Mesodermal cell (in vitro differentiated cells): ENCODE measurements around the gene WNK2.
"Not testable (repeated sequence)": the region's sequence is repeated elsewhere in the genome, so short reads cannot be mapped to it uniquely, and the experiment has no call there.

Experiments used
- H3K27ac ChIP-seq: 2 replicates; pipeline ENCODE4 v1.7.0; 2013; ENCODE audit warnings: mild to moderate bottlenecking, low read depth, low read length, moderate library complexity; ENCODE audit not compliant: severe bottlenecking
- H3K36me3 ChIP-seq: 2 replicates; pipeline ENCODE4 v1.7.1; 2013; ENCODE audit warnings: mild to moderate bottlenecking, low read length, moderate library complexity; ENCODE audit not compliant: control insufficient read depth, insufficient read depth
- H3K4me1 ChIP-seq: one replicate; pipeline ENCODE4 v1.7.1; 2013; ENCODE audit warnings: mild to moderate bottlenecking, low read length; ENCODE audit not compliant: insufficient read depth, control insufficient read depth, poor library complexity, severe bottlenecking
- H3K4me3 ChIP-seq: 2 replicates; pipeline ENCODE4 v1.7.0; 2013; ENCODE audit warnings: low read length, control low read depth, mild to moderate bottlenecking; ENCODE audit not compliant: insufficient read depth, poor library complexity, severe bottlenecking; ENCODE audit errors: extremely low read depth
- H3K9me3 ChIP-seq: 2 replicates; pipeline ENCODE4 v1.7.1; 2013; ENCODE audit warnings: mild to moderate bottlenecking, low read length, moderate library complexity; ENCODE audit not compliant: control insufficient read depth
- WGBS, 2 experiments: methylation state at CpG; one replicate each; pipeline ENCODE4 v1.1.5; 2013; ENCODE audit warnings: missing lambda C conversion rate in 2 of 2; ENCODE audit not compliant: insufficient coverage in 2 of 2; 5-methylcytosine and 5-hydroxymethylcytosine counted together

Gene WNK2

DNA sequence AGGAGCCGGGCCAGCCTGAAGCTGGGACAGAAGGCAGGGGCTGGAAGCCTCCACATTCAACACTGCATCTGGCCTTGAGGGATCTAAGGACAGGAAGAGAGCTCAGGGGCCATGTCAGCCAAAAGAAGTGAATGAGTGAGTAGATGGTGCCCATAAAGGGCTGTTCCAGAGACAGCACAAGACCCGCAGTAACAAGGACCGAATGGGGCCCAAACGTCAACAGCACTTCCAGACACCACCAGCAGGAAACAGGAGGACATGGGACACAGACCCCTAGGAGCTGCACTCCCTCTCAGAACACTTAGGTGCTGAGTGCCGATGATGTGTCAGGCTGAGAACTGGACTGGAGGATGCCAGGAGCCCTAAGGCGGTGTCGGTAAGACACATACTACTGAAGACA is 152.8 kb downstream of the WNK2 start:
- no peaks in the 10 kb centered on the region for H3K36me3 ChIP-seq
- H3K27ac ChIP-seq = no peak overlapping the region
- peaks cover 30% of the 10 kb centered on the region for H3K9me3 ChIP-seq
- H3K4me3 ChIP-seq = no peak overlapping the region
- 88 to 93% methylated on average over 4 to 6 of the region's 7 CpGs for WGBS, 2 experiments
- no peaks in the 10 kb centered on the region for H3K4me1 ChIP-seq

- not testable (repeated sequence) for H3K27ac ChIP-seq, H3K36me3 ChIP-seq, H3K4me3 ChIP-seq, H3K4me1 ChIP-seq
- peaks cover 30% of the 10 kb centered on the region for H3K9me3 ChIP-seq
- WGBS, 2 experiments = 100% methylated on average over 1 of the region's 1 CpG
Observed at GRCh38 chr9:93338196-93338595, 154.3 kb downstream of the WNK2 start.

DNA sequence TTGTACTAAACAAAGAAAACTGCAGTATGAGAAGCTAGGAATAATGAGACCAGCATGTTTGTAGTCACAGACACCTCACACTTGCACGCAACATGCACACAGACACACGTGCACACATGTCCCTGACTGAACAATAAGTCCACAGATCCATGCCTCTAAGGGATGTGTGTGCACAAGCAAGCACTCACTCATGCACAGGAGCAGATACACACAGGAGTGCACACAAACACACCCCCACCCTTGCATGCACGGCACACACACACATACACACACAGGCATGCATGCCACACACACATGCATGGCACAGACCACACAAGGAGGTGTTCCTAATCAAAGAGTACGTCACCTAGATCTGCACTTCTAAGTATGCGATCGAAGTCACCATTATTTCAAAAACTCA is 156.2 kb downstream of the WNK2 start:
- WGBS, 2 experiments = 87 to 92% methylated on average over 2 of the region's 6 CpGs
- Histone ChIP-seq H3K9me3 (peaks cover 30% of the 10 kb centered on the region), H3K27ac (no peak overlapping the region), H3K4me1 (no peaks in the 10 kb centered on the region), H3K4me3 (no peak overlapping the region), H3K36me3 (no peaks in the 10 kb centered on the region)

DNA sequence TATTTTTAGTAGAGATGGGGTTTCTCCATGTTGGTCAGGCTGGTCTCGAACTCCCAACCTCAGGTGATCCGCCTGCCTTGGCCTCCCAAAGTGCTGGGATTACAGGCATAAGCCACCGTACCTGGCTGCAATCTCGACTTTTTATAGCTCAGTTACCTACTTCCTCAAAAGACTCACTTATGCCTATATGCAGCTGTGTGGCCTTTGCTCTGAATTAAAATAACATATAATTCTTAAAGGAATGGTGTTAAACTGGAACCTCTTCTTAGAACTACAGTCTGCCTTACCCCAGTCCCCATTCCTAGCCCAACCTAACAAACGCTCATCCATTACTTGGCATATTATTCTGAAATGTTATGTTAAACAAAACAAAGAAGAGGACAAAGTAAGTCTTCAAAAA is 157.9 kb downstream of the WNK2 start:
- H3K36me3 ChIP-seq, H3K4me3 ChIP-seq, H3K27ac ChIP-seq, H3K4me1 ChIP-seq: not testable (repeated sequence)
- 90% methylated on average over 3 of the region's 5 CpGs; no CpG with 5 or more reads in 1 of the 2 experiments for WGBS, 2 experiments
- H3K9me3 ChIP-seq = peaks cover 30% of the 10 kb centered on the region

- H3K36me3 ChIP-seq, H3K4me1 ChIP-seq, H3K27ac ChIP-seq, H3K4me3 ChIP-seq: not testable (repeated sequence)
- 81 to 94% methylated on average over 9 to 10 of the region's 11 CpGs for WGBS, 2 experiments
- H3K9me3 ChIP-seq = peaks cover 28% of the 10 kb centered on the region
Observed at GRCh38 chr9:93342428-93342827, 158.5 kb downstream of the WNK2 start.

DNA sequence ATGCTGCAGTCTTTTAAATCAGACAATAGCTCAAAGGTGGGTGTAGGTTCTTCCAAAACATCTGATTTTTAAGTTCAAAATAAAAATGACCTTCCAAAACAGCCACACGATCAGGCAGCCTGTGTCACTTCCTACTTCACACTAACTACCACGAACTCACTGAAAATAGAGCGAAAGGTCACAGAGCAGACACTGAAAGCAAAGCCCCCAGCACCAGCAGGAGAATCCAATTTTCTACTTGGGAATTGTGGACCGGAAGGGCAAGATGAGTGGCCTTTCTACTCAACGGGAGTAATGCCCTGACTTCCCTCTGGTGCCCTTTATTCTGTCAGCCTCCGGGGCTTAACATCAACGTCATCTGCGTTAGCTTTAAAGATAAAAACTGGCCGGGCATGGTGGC is 159.7 kb downstream of the WNK2 start:
- Histone ChIP-seq H3K36me3 (no peaks in the 10 kb centered on the region), H3K4me1 (peaks cover 3% of the 10 kb centered on the region), H3K9me3 (peaks cover 17% of the 10 kb centered on the region), H3K27ac (no peak overlapping the region), H3K4me3 (no peak overlapping the region)
- WGBS, 2 experiments = 73 to 80% methylated on average over 6 to 7 of the region's 9 CpGs

GRCh38 chr9:93345643-93346230 is 161.8 kb downstream of the WNK2 start:
- Histone ChIP-seq H3K9me3 (no peaks in the 10 kb centered on the region), H3K4me1 (peaks cover 3% of the 10 kb centered on the region), H3K27ac (no peak overlapping the region), H3K4me3 (peak overlapping the region; percentile 40), H3K36me3 (no peaks in the 10 kb centered on the region)
- 39 to 45% methylated on average over 19 of the region's 19 CpGs for WGBS, 2 experiments

GRCh38 chr9:93346231-93347112 is 162.5 kb downstream of the WNK2 start:
- peaks cover 3% of the 10 kb centered on the region for H3K4me1 ChIP-seq
- H3K27ac ChIP-seq = no peak overlapping the region
- 17 to 21% methylated on average over 58 to 62 of the region's 66 CpGs for WGBS, 2 experiments
- peak overlapping the region; percentile 40 for H3K4me3 ChIP-seq
- no peaks in the 10 kb centered on the region for H3K36me3 ChIP-seq
- no peaks in the 10 kb centered on the region for H3K9me3 ChIP-seq

- H3K27ac ChIP-seq, H3K4me3 ChIP-seq, H3K9me3 ChIP-seq, H3K4me1 ChIP-seq, H3K36me3 ChIP-seq: not testable (repeated sequence)
- whole genome bisulfite sequencing, 2 experiments = 42 to 71% methylated on average over 3 of the region's 9 CpGs
Observed at GRCh38 chr9:93347371-93347975, 163.5 kb downstream of the WNK2 start.

DNA sequence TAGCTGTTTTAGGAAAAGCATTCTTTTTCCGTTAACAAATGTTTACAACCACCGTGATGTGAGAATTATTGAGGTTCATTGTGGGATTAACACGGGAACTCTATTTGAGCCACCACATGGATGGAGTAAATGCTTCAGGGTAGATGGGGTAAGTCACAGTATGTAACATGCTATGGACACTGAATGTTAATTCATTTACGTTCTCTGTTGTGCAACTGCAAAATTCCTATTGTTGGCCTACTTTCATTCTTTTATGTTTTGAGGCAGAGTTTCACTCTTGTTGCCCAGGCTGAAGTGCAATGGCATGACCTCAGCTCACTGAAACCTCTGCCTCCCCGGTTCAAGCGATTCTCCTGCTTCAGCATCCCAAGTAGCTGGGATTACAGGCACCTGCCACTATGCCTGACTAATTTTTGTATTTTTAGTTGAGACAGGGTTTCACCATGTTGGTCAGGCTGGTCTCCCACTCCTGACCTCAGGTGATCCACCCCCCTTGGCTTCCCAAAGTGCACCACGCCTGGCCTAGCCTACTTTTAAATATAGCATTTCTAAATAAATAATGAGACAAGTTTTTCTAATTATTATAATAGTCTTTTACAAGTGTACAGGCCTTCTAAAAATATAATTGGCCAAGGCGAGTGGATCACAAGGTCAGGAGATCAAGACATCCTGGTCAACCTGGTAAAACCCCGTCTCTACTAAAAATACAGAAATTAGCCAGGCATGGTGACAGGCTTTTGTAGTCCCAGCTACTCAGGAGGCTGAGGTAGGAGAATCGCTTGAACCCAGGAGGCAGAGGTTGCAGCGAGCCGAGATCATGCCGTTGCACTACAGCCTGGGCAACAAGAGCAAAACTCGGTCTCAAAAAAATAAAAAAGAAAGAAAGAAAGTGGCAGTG is 169.7 kb downstream of the WNK2 start:
- 82 to 92% methylated on average over 11 to 13 of the region's 14 CpGs for WGBS, 2 experiments
- H3K4me1 ChIP-seq, H3K36me3 ChIP-seq, H3K9me3 ChIP-seq, H3K4me3 ChIP-seq, H3K27ac ChIP-seq: not testable (repeated sequence)
